H54 (cell line): ENCODE results near the gene UBAP2.
"Not testable (repeated sequence)": the region's sequence is repeated elsewhere in the genome, so short reads cannot be mapped to it uniquely, and the experiment has no call there.

Experiments used
- DNase-seq: peaks from one replicate; pipeline ENCODE4 v3.0.0; 2011; ENCODE audit warnings: low spot score, mixed read lengths; ENCODE audit not compliant: insufficient read length
- FAIRE-seq: peaks from 3 replicates; lab custom pipeline; 2011; peaks lifted over from hg19 to GRCh38; lab: Jason Lieb, UNC
- POLR2A ChIP-seq: IDR thresholded peaks from 2 replicates; pipeline ENCODE4 v1.6.1; 2011; ENCODE audit warnings: low read depth, mild to moderate bottlenecking, low read length

Gene UBAP2

GRCh38 chr9:33976414-33976813, 72.3 kb downstream of the UBAP2 start:
- FAIRE-seq (no peak), DNase-seq (no peak)
- TF ChIP-seq POLR2A: no peak

GRCh38 chr9:33972698-33973097, 76.0 kb downstream of the UBAP2 start:
- DNase-seq (no peak), FAIRE-seq (no peak)
- TF ChIP-seq POLR2A: no peak

GRCh38 chr9:33964086-33964768, 84.5 kb downstream of the UBAP2 start:
- no peak for TF ChIP-seq POLR2A
- no peak for DNase-seq
- FAIRE-seq: no peak

- DNase-seq, FAIRE-seq: not testable (repeated sequence)
Observed at GRCh38 chr9:33962468-33962867, 86.2 kb downstream of the UBAP2 start.

GRCh38 chr9:33959725-33960124, 89.0 kb downstream of the UBAP2 start:
- DNase-seq (no peak), FAIRE-seq (no peak)
- TF ChIP-seq POLR2A: no peak

GRCh38 chr9:33956544-33956943, 92.1 kb downstream of the UBAP2 start:
- DNase-seq: no peak
- no peak for TF ChIP-seq POLR2A
- FAIRE-seq: no peak

- DNase-seq: no peak
- no peak for TF ChIP-seq POLR2A
- no peak for FAIRE-seq
Observed at GRCh38 chr9:33952066-33952465, 96.6 kb downstream of the UBAP2 start.

- no peak for FAIRE-seq
- no peak for DNase-seq
- TF ChIP-seq POLR2A: no peak
Observed at GRCh38 chr9:33950371-33950770, 98.3 kb downstream of the UBAP2 start.

GRCh38 chr9:33946779-33947535, 101.7 kb downstream of the UBAP2 start:
- DNase-seq (peak; percentile 54), FAIRE-seq (peak; percentile 96)
- no peak for TF ChIP-seq POLR2A

- no peak for FAIRE-seq
- TF ChIP-seq POLR2A: no peak
Observed at GRCh38 chr9:33943389-33943788, 105.3 kb downstream of the UBAP2 start.

GRCh38 chr9:33942471-33943083, 106.1 kb downstream of the UBAP2 start:
- TF ChIP-seq POLR2A: no peak
- FAIRE-seq (peak; percentile 79), DNase-seq (peak; percentile 28)

More at GRCh38 chr9:33943389-33943788, 105.3 kb downstream of the UBAP2 start:
- DNase-seq: no peak

GRCh38 chr9:33939924-33940874, 108.5 kb downstream of the UBAP2 start:
- TF ChIP-seq POLR2A: no peak
- DNase-seq: no peak
- no peak for FAIRE-seq

- no peak for TF ChIP-seq POLR2A
- DNase-seq (no peak), FAIRE-seq (no peak)
Observed at GRCh38 chr9:33934188-33934878, 114.4 kb downstream of the UBAP2 start.
